Measurements from ENCODE around the gene ARID1B.

DNA sequence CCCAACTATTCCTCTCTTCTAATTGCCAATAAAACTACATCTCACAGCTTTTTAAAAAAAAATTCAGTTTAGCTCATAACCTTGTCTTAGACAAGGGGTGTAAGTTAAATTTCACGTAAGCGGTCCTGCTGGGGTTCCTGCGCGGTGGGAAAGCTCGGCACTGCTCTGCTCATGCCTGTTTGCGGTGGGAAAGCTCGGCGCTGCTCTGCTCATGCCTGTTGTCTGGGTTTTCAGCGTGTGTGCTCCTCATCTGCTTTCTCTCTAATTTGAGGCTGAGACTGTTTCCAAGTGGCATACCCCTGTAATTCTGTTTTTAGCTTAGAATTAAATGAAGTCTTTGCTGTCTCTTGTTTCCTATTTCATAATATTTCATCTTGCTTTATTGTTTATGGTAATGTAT is 18.6 kb downstream of the ARID1B start:
- TF ChIP-seq, protein P1, sequence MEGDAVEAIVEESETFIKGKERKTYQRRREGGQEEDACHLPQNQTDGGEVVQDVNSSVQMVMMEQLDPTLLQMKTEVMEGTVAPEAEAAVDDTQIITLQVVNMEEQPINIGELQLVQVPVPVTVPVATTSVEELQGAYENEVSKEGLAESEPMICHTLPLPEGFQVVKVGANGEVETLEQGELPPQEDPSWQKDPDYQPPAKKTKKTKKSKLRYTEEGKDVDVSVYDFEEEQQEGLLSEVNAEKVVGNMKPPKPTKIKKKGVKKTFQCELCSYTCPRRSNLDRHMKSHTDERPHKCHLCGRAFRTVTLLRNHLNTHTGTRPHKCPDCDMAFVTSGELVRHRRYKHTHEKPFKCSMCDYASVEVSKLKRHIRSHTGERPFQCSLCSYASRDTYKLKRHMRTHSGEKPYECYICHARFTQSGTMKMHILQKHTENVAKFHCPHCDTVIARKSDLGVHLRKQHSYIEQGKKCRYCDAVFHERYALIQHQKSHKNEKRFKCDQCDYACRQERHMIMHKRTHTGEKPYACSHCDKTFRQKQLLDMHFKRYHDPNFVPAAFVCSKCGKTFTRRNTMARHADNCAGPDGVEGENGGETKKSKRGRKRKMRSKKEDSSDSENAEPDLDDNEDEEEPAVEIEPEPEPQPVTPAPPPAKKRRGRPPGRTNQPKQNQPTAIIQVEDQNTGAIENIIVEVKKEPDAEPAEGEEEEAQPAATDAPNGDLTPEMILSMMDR (IDR thresholded peaks at IDR 0.05; ENCODE audit: low read depth, low read length, missing input control), result no peak
- TF ChIP-seq RAD21 (IDR thresholded peaks at IDR 0.05), result no peak
- no peak for TF ChIP-seq TAF1 (conservative IDR thresholded peaks at IDR 0.05)
- TF ChIP-seq EGR1 (IDR thresholded peaks at IDR 0.05; ENCODE audit: low read depth in 2 of 2), result no peak
- no peak for TF ChIP-seq YY1 (IDR thresholded peaks at IDR 0.05)
- TF ChIP-seq, protein P2, sequence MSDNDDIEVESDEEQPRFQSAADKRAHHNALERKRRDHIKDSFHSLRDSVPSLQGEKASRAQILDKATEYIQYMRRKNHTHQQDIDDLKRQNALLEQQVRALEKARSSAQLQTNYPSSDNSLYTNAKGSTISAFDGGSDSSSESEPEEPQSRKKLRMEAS (IDR thresholded peaks at IDR 0.05), result no peak
- TF ChIP-seq, protein P3, sequence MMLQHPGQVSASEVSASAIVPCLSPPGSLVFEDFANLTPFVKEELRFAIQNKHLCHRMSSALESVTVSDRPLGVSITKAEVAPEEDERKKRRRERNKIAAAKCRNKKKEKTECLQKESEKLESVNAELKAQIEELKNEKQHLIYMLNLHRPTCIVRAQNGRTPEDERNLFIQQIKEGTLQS (IDR thresholded peaks at IDR 0.05), result no peak
- TF ChIP-seq SP1 (IDR thresholded peaks at IDR 0.05), result no peak
- TF ChIP-seq, protein P4, sequence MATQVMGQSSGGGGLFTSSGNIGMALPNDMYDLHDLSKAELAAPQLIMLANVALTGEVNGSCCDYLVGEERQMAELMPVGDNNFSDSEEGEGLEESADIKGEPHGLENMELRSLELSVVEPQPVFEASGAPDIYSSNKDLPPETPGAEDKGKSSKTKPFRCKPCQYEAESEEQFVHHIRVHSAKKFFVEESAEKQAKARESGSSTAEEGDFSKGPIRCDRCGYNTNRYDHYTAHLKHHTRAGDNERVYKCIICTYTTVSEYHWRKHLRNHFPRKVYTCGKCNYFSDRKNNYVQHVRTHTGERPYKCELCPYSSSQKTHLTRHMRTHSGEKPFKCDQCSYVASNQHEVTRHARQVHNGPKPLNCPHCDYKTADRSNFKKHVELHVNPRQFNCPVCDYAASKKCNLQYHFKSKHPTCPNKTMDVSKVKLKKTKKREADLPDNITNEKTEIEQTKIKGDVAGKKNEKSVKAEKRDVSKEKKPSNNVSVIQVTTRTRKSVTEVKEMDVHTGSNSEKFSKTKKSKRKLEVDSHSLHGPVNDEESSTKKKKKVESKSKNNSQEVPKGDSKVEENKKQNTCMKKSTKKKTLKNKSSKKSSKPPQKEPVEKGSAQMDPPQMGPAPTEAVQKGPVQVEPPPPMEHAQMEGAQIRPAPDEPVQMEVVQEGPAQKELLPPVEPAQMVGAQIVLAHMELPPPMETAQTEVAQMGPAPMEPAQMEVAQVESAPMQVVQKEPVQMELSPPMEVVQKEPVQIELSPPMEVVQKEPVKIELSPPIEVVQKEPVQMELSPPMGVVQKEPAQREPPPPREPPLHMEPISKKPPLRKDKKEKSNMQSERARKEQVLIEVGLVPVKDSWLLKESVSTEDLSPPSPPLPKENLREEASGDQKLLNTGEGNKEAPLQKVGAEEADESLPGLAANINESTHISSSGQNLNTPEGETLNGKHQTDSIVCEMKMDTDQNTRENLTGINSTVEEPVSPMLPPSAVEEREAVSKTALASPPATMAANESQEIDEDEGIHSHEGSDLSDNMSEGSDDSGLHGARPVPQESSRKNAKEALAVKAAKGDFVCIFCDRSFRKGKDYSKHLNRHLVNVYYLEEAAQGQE (IDR thresholded peaks at IDR 0.05), result no peak
- TF ChIP-seq RXRA (IDR thresholded peaks at IDR 0.05), result no peak
- TF ChIP-seq, protein P5, sequence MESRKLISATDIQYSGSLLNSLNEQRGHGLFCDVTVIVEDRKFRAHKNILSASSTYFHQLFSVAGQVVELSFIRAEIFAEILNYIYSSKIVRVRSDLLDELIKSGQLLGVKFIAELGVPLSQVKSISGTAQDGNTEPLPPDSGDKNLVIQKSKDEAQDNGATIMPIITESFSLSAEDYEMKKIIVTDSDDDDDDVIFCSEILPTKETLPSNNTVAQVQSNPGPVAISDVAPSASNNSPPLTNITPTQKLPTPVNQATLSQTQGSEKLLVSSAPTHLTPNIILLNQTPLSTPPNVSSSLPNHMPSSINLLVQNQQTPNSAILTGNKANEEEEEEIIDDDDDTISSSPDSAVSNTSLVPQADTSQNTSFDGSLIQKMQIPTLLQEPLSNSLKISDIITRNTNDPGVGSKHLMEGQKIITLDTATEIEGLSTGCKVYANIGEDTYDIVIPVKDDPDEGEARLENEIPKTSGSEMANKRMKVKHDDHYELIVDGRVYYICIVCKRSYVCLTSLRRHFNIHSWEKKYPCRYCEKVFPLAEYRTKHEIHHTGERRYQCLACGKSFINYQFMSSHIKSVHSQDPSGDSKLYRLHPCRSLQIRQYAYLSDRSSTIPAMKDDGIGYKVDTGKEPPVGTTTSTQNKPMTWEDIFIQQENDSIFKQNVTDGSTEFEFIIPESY (IDR thresholded peaks at IDR 0.05), result no peak
- TF ChIP-seq JUND (IDR thresholded peaks at IDR 0.05), result no peak
- no peak for TF ChIP-seq GABPA (IDR thresholded peaks at IDR 0.05 in 1 of 2, conservative IDR thresholded peaks at IDR 0.05 in 1 of 2)
- no peak for TF ChIP-seq NR2F2 (IDR thresholded peaks at IDR 0.05)

All from liver (tissue), 3 donors.